Activated CD4-positive, alpha-beta memory T cell treated with anti-CD3 and anti-CD28 coated beads, Interleukin-2, amount 10 ng/mL, durations not matched to agents 7 days and 5 days (primary cell): ENCODE results near the gene BUD31. TPM values are rescaled to one million over a fixed set of nuclear protein-coding genes. Genes with fewer than 3 reads are reported as not detected.

Experiments
- CTCF ChIA-PET: fragments of 350-600 bp; sonication (Branson Sonifier 250); formaldehyde crosslinking; loops from one replicate; lab custom pipeline; 2021; ENCODE audit warnings: antibody characterized with exemption, inconsistent platforms; lab: Charles Lee
- POLR2A ChIA-PET: fragments of 350-600 bp; sonication (Branson Sonifier 250); formaldehyde crosslinking; loops from one replicate; lab custom pipeline; 2021; ENCODE audit warnings: antibody characterized with exemption; lab: Charles Lee
- DNase-seq: peaks from one replicate; pipeline ENCODE4 v3.0.0-alpha.2; 2020
- H3K27ac Mint-ChIP-seq: one replicate; pipeline ENCODE4 v1.8.0; 2021; ENCODE audit warnings: mild to moderate bottlenecking, mixed read lengths
- H3K27me3 Mint-ChIP-seq: one replicate; pipeline ENCODE4 v1.8.0; 2021; ENCODE audit warnings: mixed read lengths
- H3K36me3 Mint-ChIP-seq: one replicate; pipeline ENCODE4 v1.8.0; 2021; ENCODE audit warnings: low read depth, mixed read lengths
- H3K4me1 Mint-ChIP-seq: one replicate; pipeline ENCODE4 v1.8.0; 2021; ENCODE audit warnings: mixed read lengths
- H3K4me3 Mint-ChIP-seq: one replicate; pipeline ENCODE4 v1.8.0; 2021; ENCODE audit warnings: mild to moderate bottlenecking, mixed read lengths
- H3K9me3 Mint-ChIP-seq: one replicate; pipeline ENCODE4 v1.8.0; 2021; ENCODE audit warnings: mixed read lengths
- total RNA-seq, 2 experiments: library from RNA; stranded (reverse); gene quantifications; one replicate each; pipeline ENCODE4 v1.2.3, GENCODE V29; 2021

Gene BUD31
- 100 to 1,000 TPM; 104 to 106 TPM for total RNA-seq

DNA sequence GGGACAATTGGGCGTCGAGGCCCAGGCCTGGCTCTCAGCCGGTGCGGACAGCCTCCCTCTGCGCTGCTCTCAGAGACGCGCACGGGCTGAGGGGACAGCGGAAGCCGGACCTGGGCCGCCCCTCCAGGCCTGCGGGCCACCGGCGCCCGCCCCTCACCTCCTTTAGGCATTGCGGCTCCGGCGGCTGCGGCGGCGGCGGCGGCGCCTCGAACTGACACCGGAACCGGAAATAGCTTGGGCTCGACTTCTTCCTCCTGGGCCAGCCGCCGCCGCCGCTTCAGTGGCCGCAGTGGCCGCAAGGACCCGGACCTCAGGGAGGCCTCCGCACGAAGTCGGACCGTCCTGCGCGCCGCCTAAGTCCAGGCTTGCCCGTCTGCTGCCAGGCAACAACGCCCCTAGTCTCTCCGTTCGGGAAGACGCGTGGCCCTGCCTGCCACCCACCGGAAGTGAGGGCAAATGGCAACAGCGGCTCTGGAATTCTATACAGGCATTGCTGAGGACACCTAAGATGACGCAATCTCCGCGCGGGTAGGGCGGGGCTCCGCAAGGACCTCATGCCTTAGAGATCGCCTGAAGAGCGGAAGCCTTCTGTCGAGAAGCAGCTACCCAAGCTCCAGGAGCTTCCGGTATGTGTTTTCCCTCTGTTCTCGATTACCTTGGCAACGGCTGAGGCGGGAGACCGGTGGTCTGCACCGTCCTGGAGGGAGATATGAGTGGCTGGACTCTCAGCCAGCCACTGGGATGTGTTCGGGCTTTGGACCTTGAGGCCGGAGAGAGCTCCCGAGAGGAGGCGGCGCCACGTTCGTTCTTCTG, at the start of gene BUD31, which contains the start of gene PDAP1:
Gene BUD31 (plus strand): TSS at position 591 of the 813 bp plus-strand sequence. CDS start 2,124 bp downstream, outside the sequence.
Gene PDAP1 (minus strand): TSS at position 219 of the 813 bp plus-strand sequence. CDS start 49 bp downstream, at position 170.
- no peaks in the 10 kb centered on the region for H3K27me3 Mint-ChIP-seq
- CTCF ChIA-PET = interaction anchor here (0.7 to 1.2 kb wide), 10 partner anchors 10 to 150 kb away, joined by 3 to 9 read pairs (median 3); partner anchors contain the start of genes ATP5MF and ZNF655
- H3K36me3 Mint-ChIP-seq = peaks cover 59% of the 10 kb centered on the region
- peak; percentile 95 for DNase-seq
- H3K4me1 Mint-ChIP-seq = peaks cover 58% of the 10 kb centered on the region
- POLR2A ChIA-PET = interaction anchor here (0.6 to 12.4 kb wide), 27 partner anchors 9 to 693 kb away, joined by 3 to 160 read pairs (median 5); partner anchors contain the start of genes AP4M1, ARPC1B, ATP5MF and CPSF4
- peak within 1 kb of the TSS; percentile 90 for H3K27ac Mint-ChIP-seq
- H3K9me3 Mint-ChIP-seq = no peaks in the 10 kb centered on the region
- H3K4me3 Mint-ChIP-seq = peak within 1 kb of the TSS; percentile 86

DNA sequence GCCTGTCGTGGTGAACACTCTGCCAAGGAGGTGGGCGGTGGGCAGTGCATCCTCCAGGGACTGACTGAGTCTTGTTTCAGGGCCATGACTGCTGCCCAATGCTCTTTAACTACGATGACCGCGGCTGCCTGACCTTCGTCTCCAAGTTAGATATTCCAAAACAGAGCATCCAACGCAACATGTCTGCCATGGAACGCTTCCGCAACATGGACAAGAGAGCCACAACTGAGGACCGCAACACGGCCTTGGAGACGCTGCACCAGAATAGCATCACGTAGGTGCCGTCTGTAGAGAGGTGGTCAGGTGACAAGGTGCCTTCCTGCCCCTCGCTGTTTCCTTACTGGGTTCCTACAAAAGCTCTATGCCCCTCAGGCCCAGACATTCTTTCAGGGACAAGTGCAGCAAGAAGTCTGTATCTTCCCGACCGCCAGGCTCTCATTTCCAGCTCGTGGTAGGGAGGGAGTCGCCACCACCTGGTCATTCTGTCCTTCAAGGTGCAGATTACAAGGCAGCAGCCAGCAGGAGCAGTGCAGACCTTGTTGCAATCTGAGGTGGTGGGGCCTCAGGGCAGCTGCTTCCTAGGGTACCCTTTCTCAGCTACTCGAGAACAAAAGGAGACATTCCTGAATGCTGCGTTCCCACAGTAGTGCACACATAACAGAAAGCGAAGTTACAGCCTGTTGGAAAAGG, 49.2 kb upstream of the BUD31 start:
- Mint-ChIP-seq H3K9me3 (no peaks in the 10 kb centered on the region), H3K36me3 (peaks cover 57% of the 10 kb centered on the region), H3K27me3 (no peaks in the 10 kb centered on the region), H3K4me1 (no peaks in the 10 kb centered on the region), H3K27ac (no peak overlapping the region), H3K4me3 (no peak overlapping the region)
- POLR2A ChIA-PET = interaction anchor here (0.8 to 1.3 kb wide), 4 partner anchors 11 to 48 kb away, joined by 3 to 5 read pairs (median 3); partner anchors contain the start of gene ARPC1B
- DNase-seq = no peak
- CTCF ChIA-PET = no interaction called here

DNA sequence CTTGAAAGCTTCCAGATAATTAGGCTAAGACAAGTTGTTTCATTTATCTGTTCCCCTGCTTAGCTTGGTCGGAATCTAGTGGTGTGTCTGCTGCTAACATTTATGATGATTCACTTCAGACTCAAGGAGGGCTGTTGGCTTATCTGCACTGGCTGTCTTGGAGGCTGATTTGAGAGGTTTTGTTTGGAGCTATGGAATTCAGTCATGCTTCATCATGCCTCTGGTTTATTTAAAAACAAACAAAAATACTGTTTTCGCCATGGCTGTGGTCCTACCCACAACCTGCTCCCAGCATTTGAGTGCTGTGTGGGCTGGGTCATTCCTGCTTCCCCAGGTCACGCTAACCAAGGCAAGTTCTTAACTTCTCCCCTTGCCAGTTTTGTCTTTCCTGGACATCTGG, 46.0 kb upstream of the BUD31 start:
- no peak overlapping the region for H3K4me3 Mint-ChIP-seq
- ChIA-PET POLR2A (no interaction called here), CTCF (interaction anchor here (0.7 to 1.2 kb wide), 3 partner anchors 19 to 28 kb away, joined by 3 to 4 read pairs (median 3); no protein-coding TSS in a partner anchor)
- H3K4me1 Mint-ChIP-seq = no peaks in the 10 kb centered on the region
- no peaks in the 10 kb centered on the region for H3K9me3 Mint-ChIP-seq
- no peak overlapping the region for H3K27ac Mint-ChIP-seq
- H3K36me3 Mint-ChIP-seq = peaks cover 64% of the 10 kb centered on the region
- DNase-seq = no peak
- H3K27me3 Mint-ChIP-seq = no peaks in the 10 kb centered on the region

DNA sequence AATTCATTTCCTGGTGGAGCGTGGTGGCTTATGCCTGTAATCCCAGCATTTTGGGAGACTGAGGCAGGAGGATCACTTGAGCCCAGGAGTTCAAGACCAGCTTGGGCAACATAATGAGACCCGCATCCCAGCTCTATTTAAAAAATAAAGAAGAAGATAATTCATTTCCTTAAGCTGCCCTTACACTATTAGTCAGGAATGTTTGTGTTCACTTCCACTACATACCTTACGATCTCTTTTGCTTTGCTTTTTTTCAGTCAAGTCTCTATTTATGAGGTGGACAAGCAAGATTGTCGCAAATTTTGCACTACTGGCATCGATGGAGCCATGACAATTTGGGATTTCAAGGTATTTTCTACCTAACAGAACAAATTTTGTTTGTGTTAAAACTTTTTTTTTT, 45.5 kb upstream of the BUD31 start:
- H3K4me3 Mint-ChIP-seq = no peak overlapping the region
- no peak for DNase-seq
- H3K4me1 Mint-ChIP-seq = no peaks in the 10 kb centered on the region
- H3K36me3 Mint-ChIP-seq = peaks cover 59% of the 10 kb centered on the region
- CTCF ChIA-PET = interaction anchor here (1.1 to 1.2 kb wide), 2 partner anchors 23 to 27 kb away, joined by 3 to 4 read pairs; no protein-coding TSS in a partner anchor
- POLR2A ChIA-PET = no interaction called here
- no peaks in the 10 kb centered on the region for H3K27me3 Mint-ChIP-seq
- no peak overlapping the region for H3K27ac Mint-ChIP-seq
- no peaks in the 10 kb centered on the region for H3K9me3 Mint-ChIP-seq

DNA sequence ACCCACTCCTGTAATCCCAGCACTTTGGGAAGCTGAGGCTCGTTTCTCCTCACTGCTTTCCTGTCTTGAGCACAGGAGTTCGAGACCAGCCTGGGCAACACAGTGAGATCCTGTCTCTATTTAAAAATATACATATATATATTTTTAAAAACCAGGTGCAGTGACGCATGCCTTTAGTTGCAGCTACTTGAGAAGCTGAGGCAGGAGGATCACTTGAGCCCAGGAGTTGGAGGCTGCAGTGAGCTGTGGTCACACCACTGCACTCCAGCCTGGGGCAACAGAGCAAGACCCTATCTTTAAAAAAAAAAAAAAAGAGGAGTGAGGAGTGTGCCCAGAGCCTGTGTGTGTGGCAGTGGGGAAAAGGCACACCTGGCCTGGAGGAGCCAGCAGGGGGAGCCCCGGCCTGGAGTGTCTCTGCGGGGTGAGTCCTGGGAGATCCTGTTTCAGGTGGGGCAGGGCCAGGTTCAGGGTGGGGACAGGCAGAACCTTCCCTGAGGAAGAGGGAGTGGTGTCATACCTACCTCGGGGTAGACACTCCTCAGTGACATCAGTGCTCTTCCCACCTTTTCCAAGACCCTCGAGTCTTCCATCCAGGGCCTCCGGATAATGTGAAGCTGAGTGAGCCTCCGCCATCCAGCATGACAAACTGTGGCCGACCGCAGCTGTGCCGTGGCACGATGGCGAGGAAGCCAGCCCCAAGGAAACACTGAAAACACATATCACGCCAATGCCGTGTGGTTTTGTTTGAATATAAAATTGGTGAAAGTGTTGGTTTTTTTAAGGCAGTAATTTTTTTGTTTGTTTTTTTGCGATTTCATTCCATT, 43.2 kb upstream of the BUD31 start:
- H3K27me3 Mint-ChIP-seq = no peaks in the 10 kb centered on the region
- POLR2A ChIA-PET = interaction anchor here (2.2 kb wide), 1 partner anchor 73 kb away, joined by 5 read pairs; the partner anchor contains the start of genes CPSF4 and PTCD1
- H3K4me1 Mint-ChIP-seq = peaks cover 19% of the 10 kb centered on the region
- CTCF ChIA-PET = interaction anchor here (0.6 to 1.7 kb wide), 9 partner anchors 10 to 52 kb away, joined by 3 to 9 read pairs (median 3); partner anchors contain the start of genes BUD31 and PDAP1
- no peaks in the 10 kb centered on the region for H3K9me3 Mint-ChIP-seq
- peak; percentile 66 for DNase-seq
- H3K27ac Mint-ChIP-seq = no peak overlapping the region
- no peak overlapping the region for H3K4me3 Mint-ChIP-seq
- peaks cover 57% of the 10 kb centered on the region for H3K36me3 Mint-ChIP-seq

DNA sequence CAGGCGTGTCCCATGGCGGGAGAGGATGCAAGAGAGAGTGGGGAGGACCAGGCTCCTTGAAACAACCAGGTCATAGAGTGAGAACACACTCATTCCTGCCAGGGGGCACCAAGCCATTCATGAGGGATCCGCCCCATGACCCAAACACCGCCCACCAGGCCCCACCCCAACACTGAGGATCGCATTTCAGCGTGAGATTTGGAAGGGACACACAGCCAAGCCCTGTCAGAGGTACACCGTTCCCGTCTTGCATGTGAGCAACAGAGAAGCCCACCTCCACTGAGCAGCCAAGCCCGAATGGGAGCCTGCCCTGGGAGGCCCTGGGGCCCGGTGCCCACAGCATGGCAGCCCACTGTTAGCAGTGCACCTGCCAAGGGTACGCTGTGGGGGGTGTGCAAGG, 42.1 kb upstream of the BUD31 start:
- CTCF ChIA-PET = interaction anchor here (1.0 kb wide), 2 partner anchors 34 to 43 kb away, joined by 3 read pairs; partner anchors contain the start of gene BUD31
- Mint-ChIP-seq H3K9me3 (no peaks in the 10 kb centered on the region), H3K27me3 (no peaks in the 10 kb centered on the region), H3K36me3 (peaks cover 49% of the 10 kb centered on the region), H3K4me3 (no peak overlapping the region), H3K4me1 (peaks cover 23% of the 10 kb centered on the region), H3K27ac (no peak overlapping the region)
- no peak for DNase-seq
- POLR2A ChIA-PET = interaction anchor here (1.0 kb wide), 1 partner anchor 8 kb away, joined by 3 read pairs; no protein-coding TSS in a partner anchor

DNA sequence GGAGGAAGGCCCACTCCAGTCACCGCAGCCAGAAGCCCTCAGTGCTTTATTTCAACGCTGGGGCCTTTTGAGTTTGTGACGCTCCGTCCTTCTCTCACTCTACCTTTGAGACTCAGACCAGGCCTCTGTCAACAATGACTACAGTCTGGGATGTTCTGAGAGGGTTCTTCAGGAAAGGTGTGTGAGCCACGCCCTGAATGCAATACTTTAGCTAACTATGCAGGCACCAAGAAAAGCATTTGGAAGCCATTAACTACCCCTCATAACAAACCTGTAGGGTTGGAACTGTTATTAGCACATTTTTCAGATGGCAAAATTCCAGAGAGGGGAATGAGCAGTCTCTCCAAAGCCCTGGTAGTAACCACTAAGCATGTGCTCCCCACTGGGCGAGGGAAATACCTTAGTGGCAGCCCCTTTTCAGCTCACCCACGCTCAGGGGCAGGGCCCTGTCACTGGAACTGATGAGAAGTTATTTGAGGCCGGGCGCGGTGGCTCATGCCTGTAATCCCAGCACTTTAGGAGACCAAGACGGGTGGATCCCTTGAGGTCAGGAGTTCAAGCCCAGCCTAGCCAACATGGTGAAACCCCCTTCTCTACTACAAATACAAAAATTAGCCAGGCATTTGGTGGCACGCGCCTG, 39.9 kb upstream of the BUD31 start:
- H3K9me3 Mint-ChIP-seq = no peaks in the 10 kb centered on the region
- H3K4me1 Mint-ChIP-seq = peaks cover 31% of the 10 kb centered on the region
- peaks cover 31% of the 10 kb centered on the region for H3K36me3 Mint-ChIP-seq
- POLR2A ChIA-PET = interaction anchor here (1.0 to 1.2 kb wide), 3 partner anchors 10 to 30 kb away, joined by 3 read pairs; no protein-coding TSS in a partner anchor
- CTCF ChIA-PET = interaction anchor here (1.2 kb wide), 1 partner anchor 18 kb away, joined by 3 read pairs; no protein-coding TSS in a partner anchor
- no peak overlapping the region for H3K27ac Mint-ChIP-seq
- no peak for DNase-seq
- H3K27me3 Mint-ChIP-seq = no peaks in the 10 kb centered on the region
- H3K4me3 Mint-ChIP-seq = no peak overlapping the region

DNA sequence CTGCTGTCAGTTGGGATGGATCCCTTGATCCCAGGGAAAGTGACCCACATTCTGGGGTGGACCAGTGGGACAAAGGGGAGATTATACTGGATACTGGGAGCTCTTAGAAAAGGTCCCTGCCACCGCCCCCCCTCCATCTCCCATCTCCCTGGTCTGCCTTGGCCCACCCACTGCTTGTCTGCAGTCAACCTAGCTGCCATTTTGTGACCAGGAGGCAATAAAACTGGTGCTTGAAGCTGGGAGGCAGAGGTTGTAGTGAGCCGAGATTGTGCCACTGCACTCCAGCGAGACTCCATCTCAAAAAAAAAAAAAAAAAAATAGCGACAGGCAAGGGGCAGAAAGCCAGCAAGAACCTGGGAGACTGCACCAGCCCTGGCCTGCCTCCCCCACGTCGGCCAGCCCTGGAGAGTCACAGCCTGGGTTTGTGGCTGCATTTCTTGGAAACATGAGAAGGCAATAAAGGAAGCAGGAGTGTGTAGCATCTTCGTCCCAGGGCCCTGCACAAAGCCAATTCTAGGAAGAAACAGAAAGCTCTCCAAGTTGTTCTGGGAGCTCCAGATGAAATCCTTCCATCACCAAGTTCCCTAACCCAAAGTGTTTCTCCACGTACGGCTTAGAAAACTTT, 38.9 kb upstream of the BUD31 start:
- H3K4me1 Mint-ChIP-seq = peaks cover 32% of the 10 kb centered on the region
- DNase-seq = no peak
- H3K27me3 Mint-ChIP-seq = no peaks in the 10 kb centered on the region
- H3K4me3 Mint-ChIP-seq = no peak overlapping the region
- H3K27ac Mint-ChIP-seq = peak overlapping the region; percentile 21
- no peaks in the 10 kb centered on the region for H3K9me3 Mint-ChIP-seq
- ChIA-PET POLR2A (interaction anchor here (0.8 to 1.2 kb wide), 5 partner anchors 10 to 102 kb away, joined by 3 read pairs; no protein-coding TSS in a partner anchor), CTCF (interaction anchor here (1.3 kb wide), 1 partner anchor 9 kb away, joined by 3 read pairs; no protein-coding TSS in a partner anchor)
- peaks cover 23% of the 10 kb centered on the region for H3K36me3 Mint-ChIP-seq

DNA sequence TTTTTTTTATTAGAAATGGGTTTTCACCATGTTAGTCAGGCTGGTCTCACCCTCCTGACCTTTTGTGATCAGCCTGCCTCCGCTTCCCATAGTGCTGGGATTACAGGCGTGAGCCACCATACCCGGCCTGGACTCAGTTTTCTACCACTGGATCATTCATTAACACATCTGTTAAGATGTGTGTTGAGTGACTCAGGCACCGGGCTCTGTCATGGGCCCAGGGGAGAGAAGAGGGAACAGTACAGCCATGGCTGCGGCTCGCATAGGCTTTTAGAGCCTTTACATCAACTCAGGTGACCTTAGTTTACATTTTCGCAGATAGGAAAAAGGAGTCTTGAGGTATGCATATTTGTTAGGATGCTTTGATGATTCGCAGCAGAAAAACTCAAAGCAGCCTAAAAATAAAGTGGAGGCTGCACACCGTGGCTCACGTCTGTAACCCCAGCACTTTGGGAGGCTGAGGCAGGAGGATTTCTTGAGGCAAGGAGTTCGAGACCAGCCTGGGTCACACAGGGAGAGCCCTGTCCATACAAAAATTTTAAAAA, 37.3 kb upstream of the BUD31 start:
- no peak overlapping the region for H3K4me3 Mint-ChIP-seq
- peaks cover 16% of the 10 kb centered on the region for H3K36me3 Mint-ChIP-seq
- peaks cover 35% of the 10 kb centered on the region for H3K4me1 Mint-ChIP-seq
- ChIA-PET POLR2A (interaction anchor here (1.2 kb wide), 1 partner anchor 16 kb away, joined by 3 read pairs; no protein-coding TSS in a partner anchor), CTCF (interaction anchor here (1.3 kb wide), 1 partner anchor 8 kb away, joined by 3 read pairs; no protein-coding TSS in a partner anchor)
- DNase-seq = no peak
- H3K27ac Mint-ChIP-seq = no peak overlapping the region
- H3K27me3 Mint-ChIP-seq = no peaks in the 10 kb centered on the region
- H3K9me3 Mint-ChIP-seq = no peaks in the 10 kb centered on the region

DNA sequence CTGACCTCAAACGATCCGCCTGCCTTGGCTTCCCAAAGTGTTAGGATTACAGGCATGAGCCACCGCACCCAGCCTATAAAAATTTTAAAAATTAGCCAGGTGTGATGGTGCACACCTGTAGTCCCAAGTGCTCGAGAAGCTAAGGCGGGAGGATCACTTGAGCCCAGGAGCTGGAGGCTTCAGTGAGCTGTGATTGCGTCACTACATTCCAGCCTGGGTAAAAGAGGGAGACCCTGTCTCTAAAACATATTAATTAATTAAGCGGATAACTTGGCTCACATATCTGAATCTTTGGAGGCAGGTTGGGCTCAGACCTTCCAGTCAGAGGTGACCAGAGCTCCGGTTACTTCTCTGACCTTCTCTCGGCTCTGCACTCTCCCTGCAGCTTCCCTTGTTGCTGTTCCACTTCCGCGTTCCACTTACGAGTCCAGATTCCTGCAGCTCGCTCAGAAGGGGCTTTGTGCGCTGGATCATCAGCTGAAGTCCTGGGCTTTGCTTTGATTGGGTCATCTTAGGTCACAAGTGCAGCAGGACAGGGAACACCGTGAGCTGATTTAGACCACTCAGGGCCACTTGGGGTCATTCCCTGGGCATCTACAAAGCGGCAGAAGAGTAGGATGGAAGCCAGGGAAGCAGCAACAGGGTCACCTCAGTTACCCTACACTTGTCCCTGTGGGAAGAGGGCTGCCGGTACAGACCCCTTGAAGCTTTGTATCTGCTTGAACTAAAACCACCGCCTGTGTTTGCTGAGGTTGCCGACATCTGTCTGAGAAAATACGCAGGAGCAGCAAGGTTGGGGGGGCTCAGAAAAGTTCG, 36.3 kb upstream of the BUD31 start:
- Mint-ChIP-seq H3K4me3 (peak overlapping the region; percentile 69), H3K9me3 (no peaks in the 10 kb centered on the region), H3K36me3 (peaks cover 17% of the 10 kb centered on the region), H3K27ac (no peak overlapping the region), H3K27me3 (no peaks in the 10 kb centered on the region), H3K4me1 (peaks cover 41% of the 10 kb centered on the region)
- DNase-seq = no peak
- POLR2A ChIA-PET = interaction anchor here (1.0 to 1.2 kb wide), 2 partner anchors 15 to 37 kb away, joined by 3 to 4 read pairs; partner anchors contain the start of gene BUD31
- CTCF ChIA-PET = no interaction called here
